22Rv1 (cell line): Measurements from ENCODE around the gene IQCK.

Experiments used
- H3K27ac ChIP-seq: fragments of 450-650 bp; 2 replicates; pipeline ENCODE4 v1.5.1; 2017
- ZFX ChIP-seq: fragments of 450-650 bp; IDR thresholded peaks from 2 replicates; pipeline ENCODE4 v1.6.1; 2017; ENCODE audit warnings: antibody characterized with exemption, borderline replicate concordance
- TF ChIP-seq, protein P1 (sequence below): fragments of 450-650 bp; IDR thresholded peaks from 2 replicates; pipeline ENCODE4 v1.5.1; 2017; ENCODE audit warnings: mild to moderate bottlenecking

IQCK gene

DNA sequence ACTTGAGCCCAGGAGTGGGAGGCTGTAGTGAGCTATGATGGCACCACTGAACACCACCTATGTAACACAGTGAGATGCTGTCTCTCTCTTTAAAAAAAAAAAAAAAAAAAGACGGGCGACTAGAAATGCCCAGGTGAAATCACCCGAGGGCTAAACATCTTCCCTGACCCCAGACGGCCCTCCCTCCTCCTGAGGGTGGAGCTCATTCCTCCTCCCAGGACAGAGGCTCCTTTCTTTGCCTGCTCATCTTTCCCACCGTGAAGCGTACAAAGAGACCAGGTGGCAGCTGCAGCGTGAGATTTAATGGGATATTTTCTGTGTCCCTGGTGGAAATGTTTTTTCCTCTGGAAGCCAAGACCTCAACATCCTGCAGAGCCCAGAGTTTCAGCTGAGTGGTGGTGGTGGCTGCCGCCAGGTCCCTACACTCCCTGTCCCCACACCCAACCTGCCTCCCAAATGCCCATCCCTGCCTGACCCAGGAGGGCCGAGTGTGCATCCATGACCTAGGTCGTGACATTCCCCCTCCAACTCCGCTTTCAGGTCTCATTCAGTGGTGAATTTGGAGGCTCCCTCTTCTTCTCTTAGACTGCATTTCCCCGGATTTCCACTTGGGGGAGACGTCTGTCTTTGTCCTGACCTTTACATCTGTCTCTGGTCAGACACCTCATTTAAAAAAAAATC lies 181.0 kb downstream of the IQCK start:
- no peak overlapping the region for H3K27ac ChIP-seq
- TF ChIP-seq ZFX, result no peak
- TF ChIP-seq, protein P1, sequence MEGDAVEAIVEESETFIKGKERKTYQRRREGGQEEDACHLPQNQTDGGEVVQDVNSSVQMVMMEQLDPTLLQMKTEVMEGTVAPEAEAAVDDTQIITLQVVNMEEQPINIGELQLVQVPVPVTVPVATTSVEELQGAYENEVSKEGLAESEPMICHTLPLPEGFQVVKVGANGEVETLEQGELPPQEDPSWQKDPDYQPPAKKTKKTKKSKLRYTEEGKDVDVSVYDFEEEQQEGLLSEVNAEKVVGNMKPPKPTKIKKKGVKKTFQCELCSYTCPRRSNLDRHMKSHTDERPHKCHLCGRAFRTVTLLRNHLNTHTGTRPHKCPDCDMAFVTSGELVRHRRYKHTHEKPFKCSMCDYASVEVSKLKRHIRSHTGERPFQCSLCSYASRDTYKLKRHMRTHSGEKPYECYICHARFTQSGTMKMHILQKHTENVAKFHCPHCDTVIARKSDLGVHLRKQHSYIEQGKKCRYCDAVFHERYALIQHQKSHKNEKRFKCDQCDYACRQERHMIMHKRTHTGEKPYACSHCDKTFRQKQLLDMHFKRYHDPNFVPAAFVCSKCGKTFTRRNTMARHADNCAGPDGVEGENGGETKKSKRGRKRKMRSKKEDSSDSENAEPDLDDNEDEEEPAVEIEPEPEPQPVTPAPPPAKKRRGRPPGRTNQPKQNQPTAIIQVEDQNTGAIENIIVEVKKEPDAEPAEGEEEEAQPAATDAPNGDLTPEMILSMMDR, result peak; percentile 83

DNA sequence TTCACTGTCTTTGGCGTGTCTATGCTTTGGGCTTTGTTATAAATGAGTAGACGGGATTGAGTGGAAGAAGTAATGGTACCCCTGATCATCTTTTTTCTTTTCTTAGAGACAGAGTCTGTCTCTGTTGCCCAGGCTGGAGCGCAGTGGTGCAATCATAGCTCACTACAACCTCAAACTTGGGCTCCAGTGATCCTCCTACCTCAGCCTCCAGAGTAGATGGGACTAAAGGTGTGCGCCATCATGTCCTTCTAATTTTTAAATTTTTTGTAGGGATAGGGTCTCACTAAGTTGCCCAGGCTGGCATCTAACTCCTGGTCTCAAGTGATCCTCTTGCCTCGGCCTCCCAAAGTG lies 181.5 kb downstream of the IQCK start:
- TF ChIP-seq ZFX, result no peak
- TF ChIP-seq, protein P1, result peak; percentile 41
- H3K27ac ChIP-seq, result no peak overlapping the region

DNA sequence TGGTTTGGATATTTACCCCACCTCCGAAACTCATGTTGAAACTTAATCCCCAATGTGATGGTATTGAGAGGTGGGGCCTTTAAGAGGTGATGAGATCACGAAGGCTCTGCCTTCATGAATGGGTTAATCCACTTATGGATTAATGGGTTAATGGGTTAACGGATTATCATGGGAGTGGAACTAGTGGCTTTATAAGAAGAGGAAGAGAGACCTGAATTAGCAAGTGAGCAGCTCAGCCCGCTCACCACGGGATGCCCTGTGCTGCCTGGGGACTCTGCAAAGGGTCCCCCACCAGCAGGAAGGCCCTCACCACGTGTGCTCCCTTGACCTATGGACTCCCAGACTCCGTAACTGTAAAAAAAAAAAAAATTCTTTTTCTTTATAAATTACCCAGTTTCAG lies 183.1 kb downstream of the IQCK start:
- no peak for TF ChIP-seq ZFX
- TF ChIP-seq, protein P1, result no peak
- H3K27ac ChIP-seq, result no peak overlapping the region

DNA sequence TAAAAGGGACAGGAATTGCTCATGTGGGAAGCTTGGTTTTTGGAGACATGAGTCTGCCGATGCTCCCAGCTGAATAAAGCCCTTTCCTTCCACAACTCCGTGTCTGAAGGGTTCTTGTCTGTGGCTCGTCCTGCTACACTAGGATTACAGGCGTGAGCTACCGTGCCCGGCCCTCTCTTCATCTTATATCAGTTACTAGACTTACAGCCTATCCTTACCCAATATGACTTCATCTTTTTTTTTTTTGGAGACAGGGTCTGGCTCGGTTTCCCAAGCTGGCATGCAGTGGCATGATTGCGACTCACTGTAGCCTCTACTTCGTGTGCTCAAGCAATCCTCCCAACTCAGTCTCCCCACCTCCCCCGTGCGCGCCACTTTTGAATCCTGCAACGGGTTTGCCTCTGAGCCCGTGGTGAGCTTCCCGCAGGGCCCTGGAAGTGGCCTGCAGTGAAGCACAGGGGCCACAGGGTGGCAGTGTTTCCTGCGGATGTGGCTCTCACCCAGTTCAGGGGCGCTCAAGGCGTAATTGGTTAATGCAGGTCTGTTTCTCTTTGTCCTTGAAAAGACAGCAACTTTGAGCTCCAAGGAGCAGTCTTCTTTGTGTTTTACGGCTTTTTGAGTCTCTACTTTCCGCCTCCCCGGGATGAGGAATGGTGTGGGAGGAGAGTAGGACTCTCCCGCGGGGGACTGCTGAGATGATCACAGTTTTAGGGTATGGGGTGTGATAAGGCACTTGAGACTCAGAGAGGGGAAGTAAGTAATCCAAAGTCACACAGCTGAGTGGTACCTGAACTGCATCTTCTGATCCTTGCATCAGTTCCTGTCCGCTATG lies 189.3 kb downstream of the IQCK start:
- TF ChIP-seq ZFX, result no peak
- TF ChIP-seq, protein P1, result peak; percentile 91
- H3K27ac ChIP-seq, result no peak overlapping the region
